ENCODE results near the gene NBPF1. TPM values are rescaled to one million over a fixed set of nuclear protein-coding genes. Genes with fewer than 3 reads are reported as not detected.

The NBPF1 gene
- total RNA-seq, result 35.3 and 79.2 TPM in 2 replicates

DNA sequence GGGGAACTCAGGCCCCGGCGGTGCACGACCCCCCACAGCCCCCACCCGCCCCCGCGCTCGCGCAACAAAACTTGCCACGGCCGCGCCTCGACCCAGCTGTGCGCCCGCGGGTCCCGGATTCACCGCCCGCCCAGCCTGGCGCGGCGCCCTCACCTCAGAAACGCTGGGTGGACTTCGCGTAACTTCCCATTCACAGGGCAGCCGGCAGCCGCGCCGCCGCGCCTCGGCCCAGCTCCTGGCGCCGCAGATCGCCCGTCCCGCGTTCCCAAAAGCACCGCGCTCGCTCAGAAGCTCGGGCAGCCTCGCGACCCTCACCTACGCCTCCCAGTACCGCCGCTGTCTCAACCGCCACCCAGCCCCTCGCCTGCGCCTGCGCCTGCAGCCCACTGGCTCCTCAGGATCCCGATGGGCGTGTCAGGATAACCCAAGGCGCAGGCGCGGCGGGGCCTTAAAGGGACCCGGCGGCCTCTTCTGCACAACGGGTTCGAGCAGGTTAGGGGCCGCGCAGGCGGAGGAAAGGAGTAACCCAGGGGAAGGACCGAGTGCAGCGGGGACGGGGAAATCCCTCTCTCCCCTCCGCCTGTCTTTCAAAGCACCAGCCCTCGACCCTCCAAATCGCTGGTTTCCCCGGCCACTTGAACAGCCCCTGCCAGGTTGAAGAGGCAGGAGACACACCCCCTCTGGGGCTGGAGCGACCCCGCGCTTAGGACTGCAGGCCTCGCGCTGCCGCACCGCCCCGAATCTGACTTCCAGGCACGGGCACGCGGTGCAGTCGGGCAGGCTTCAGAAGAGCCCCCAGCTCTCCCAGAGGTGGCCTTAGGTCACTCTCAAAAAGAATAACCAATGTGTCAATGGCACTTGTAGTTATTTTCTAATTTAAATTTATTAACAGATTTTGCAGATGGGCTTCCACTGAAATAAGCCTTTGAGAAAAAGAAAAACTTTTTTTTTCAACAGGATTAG, at the start of gene NBPF1:
NBPF1 (minus strand) TSS at position 380 of the 963 bp plus-strand sequence.

GRCh38 chr1:16514107-16515055, 99.0 kb downstream of the NBPF1 start, which contains the start of gene RNU1-1:
RNU1-1 (minus strand) TSS chr1:16514285.

Other genes starting within 250 kb of the NBPF1 start
- 24.2 and 26.0 TPM in 2 replicates for gene SZRD1, start 246.3 kb downstream of the NBPF1 start, total RNA-seq
- not detected in 2 replicates for gene SPATA21, start 176.1 kb downstream of the NBPF1 start, total RNA-seq
- gene NECAP2, start 172.8 kb downstream of the NBPF1 start, total RNA-seq, result 71.4 and 76.7 TPM in 2 replicates
- under 0.01 and 2,224 TPM in 2 replicates for gene RNU1-1, start 99.3 kb downstream of the NBPF1 start, total RNA-seq
- under 0.01 and 2,224 TPM in 2 replicates for gene RNU1-3, start 53.4 kb upstream of the NBPF1 start, total RNA-seq
- under 0.01 and 2,224 TPM in 2 replicates for gene RNU1-4, start 127.0 kb upstream of the NBPF1 start, total RNA-seq